Activated CD4-positive, alpha-beta T cell treated with anti-CD3 and anti-CD28 coated beads, Interleukin-2, Interleukin-6, amounts not matched to agents 100 ng/mL and 50 ng/mL, durations not matched to agents 16 hours and 8 hours (primary cell): Measurements from ENCODE around the gene LSS.
"Not testable (repeated sequence)": the region's sequence is repeated elsewhere in the genome, so short reads cannot be mapped to it uniquely, and the experiment has no call there.

Experiments
- DNase-seq: peaks from one replicate; pipeline ENCODE4 v3.0.0-alpha.2; 2020

Gene LSS

GRCh38 chr21:46185716-46186115, 42.9 kb downstream of the LSS start:
- no peak for DNase-seq

GRCh38 chr21:46184625-46185555, 43.7 kb downstream of the LSS start:
- peak; percentile 73 for DNase-seq

- peak; percentile 56 for DNase-seq
Measured at GRCh38 chr21:46183910-46184624, 44.5 kb downstream of the LSS start, which contains the start of gene SPATC1L. SPATC1L (minus strand) TSS chr21:46184459; CDS start chr21:46182816, 1,643 bp downstream.

GRCh38 chr21:46183337-46183909, 45.2 kb downstream of the LSS start:
- DNase-seq: not testable (repeated sequence)

GRCh38 chr21:46182548-46183336, 45.8 kb downstream of the LSS start:
- DNase-seq: no peak

GRCh38 chr21:46181953-46182547, 46.5 kb downstream of the LSS start:
- no peak for DNase-seq

GRCh38 chr21:46181436-46181835, 47.1 kb downstream of the LSS start:
- DNase-seq: no peak

GRCh38 chr21:46180778-46181391, 47.7 kb downstream of the LSS start:
- DNase-seq: no peak

GRCh38 chr21:46180079-46180722, 48.4 kb downstream of the LSS start:
- DNase-seq: no peak

GRCh38 chr21:46179708-46180078, 48.9 kb downstream of the LSS start:
- DNase-seq: no peak

- no peak for DNase-seq
Measured at GRCh38 chr21:46178961-46179360, 49.6 kb downstream of the LSS start.

- not testable (repeated sequence) for DNase-seq
Measured at GRCh38 chr21:46176443-46177129, 52.0 kb downstream of the LSS start.

- no peak for DNase-seq
Measured at GRCh38 chr21:46173573-46173972, 55.0 kb downstream of the LSS start.

- DNase-seq: no peak
Measured at GRCh38 chr21:46172863-46173528, 55.6 kb downstream of the LSS start.

- DNase-seq: no peak
Measured at GRCh38 chr21:46171996-46172862, 56.3 kb downstream of the LSS start.

GRCh38 chr21:46171585-46171984, 57.0 kb downstream of the LSS start:
- DNase-seq: no peak

GRCh38 chr21:46170436-46171193, 58.0 kb downstream of the LSS start:
- not testable (repeated sequence) for DNase-seq

- DNase-seq: no peak
Measured at GRCh38 chr21:46168659-46169386, 59.8 kb downstream of the LSS start.
